Endodermal cell (in vitro differentiated cells): Measurements from ENCODE around the gene SOX6. TPM values are rescaled to one million over a fixed set of nuclear protein-coding genes. Genes with fewer than 3 reads are reported as not detected.

Experiments used
- DNase-seq: peaks from one replicate; pipeline ENCODE4 v3.0.0-alpha.2; 2017
- H3K27ac ChIP-seq: 2 replicates; pipeline ENCODE4 v1.5.1; 2013; ENCODE audit warnings: mild to moderate bottlenecking, low read depth, low read length, moderate library complexity
- H3K27me3 ChIP-seq: 2 replicates; pipeline ENCODE4 v1.6.1; 2013; ENCODE audit warnings: mild to moderate bottlenecking, low read length, moderate library complexity; ENCODE audit not compliant: insufficient read depth, control insufficient read depth, poor library complexity, severe bottlenecking
- H3K36me3 ChIP-seq: 2 replicates; pipeline ENCODE4 v1.7.0; 2013; ENCODE audit warnings: mild to moderate bottlenecking, low read length, moderate library complexity; ENCODE audit not compliant: control insufficient read depth, insufficient read depth
- H3K4me1 ChIP-seq: one replicate; pipeline ENCODE4 v1.7.0; 2013; ENCODE audit warnings: low read length; ENCODE audit not compliant: control insufficient read depth, insufficient read depth
- H3K4me3 ChIP-seq: 2 replicates; pipeline ENCODE4 v1.5.1; 2013; ENCODE audit warnings: mild to moderate bottlenecking, low read length, moderate library complexity
- H3K9ac ChIP-seq: 2 replicates; pipeline ENCODE4 v1.6.1; 2013; ENCODE audit warnings: mild to moderate bottlenecking, low read length, moderate library complexity; ENCODE audit not compliant: poor library complexity, severe bottlenecking; ENCODE audit errors: extremely low read depth
- H3K9me3 ChIP-seq: 2 replicates; pipeline ENCODE4 v1.6.1; 2013; ENCODE audit warnings: mild to moderate bottlenecking, low read length, moderate library complexity; ENCODE audit not compliant: control insufficient read depth
- H3K27ac Mint-ChIP-seq: 2 replicates; pipeline ENCODE4 v1.8.0; 2020; ENCODE audit warnings: mixed read lengths
- H3K27me3 Mint-ChIP-seq: 2 replicates; pipeline ENCODE4 v1.8.0; 2021; ENCODE audit warnings: mild to moderate bottlenecking, mixed read lengths; ENCODE audit not compliant: insufficient read depth
- H3K36me3 Mint-ChIP-seq: 2 replicates; pipeline ENCODE4 v1.8.0; 2020; ENCODE audit warnings: low read depth, mixed read lengths
- H3K4me1 Mint-ChIP-seq: 2 replicates; pipeline ENCODE4 v1.8.0; 2020; ENCODE audit warnings: mixed read lengths
- H3K4me3 Mint-ChIP-seq: 2 replicates; pipeline ENCODE4 v1.8.0; 2020; ENCODE audit warnings: mild to moderate bottlenecking, moderate library complexity, mixed read lengths
- H3K9me3 Mint-ChIP-seq: 2 replicates; pipeline ENCODE4 v1.8.0; 2020; ENCODE audit warnings: mild to moderate bottlenecking, mixed read lengths
- WGBS, 2 experiments: methylation state at CpG; one replicate each; pipeline versions ENCODE4 v1.1.5 to v1.1.7; 2013; ENCODE audit warnings: missing lambda C conversion rate in 2 of 2, mixed read lengths in 1 of 2; ENCODE audit not compliant: insufficient coverage in 1 of 2, insufficient read length in 1 of 2; 5-methylcytosine and 5-hydroxymethylcytosine counted together
- total RNA-seq, 2 donors: library from RNA; stranded (reverse); fragmentation: NEBNext Ultra II Directional in 1 of 2; extraction: Animal tissue kit (Norgen Biotek cat#: 25700) in 1 of 2; gene quantifications; 2 replicates in 1 of 2; 3 replicates in 1 of 2; pipeline ENCODE4 v1.2.1, GENCODE V29; 2021
- TF ChIP-seq, protein P1 (sequence below): fragments of 200-600 bp; sonication (generic); conservative IDR thresholded peaks from 2 replicates; pipeline ENCODE4 v1.5.0; 2021; ENCODE audit warnings: antibody characterized with exemption, mild to moderate bottlenecking

SOX6 gene
- total RNA-seq, 2 donors from 2014 or later: 0.13 to 0.20 TPM

- TF ChIP-seq, protein P1, sequence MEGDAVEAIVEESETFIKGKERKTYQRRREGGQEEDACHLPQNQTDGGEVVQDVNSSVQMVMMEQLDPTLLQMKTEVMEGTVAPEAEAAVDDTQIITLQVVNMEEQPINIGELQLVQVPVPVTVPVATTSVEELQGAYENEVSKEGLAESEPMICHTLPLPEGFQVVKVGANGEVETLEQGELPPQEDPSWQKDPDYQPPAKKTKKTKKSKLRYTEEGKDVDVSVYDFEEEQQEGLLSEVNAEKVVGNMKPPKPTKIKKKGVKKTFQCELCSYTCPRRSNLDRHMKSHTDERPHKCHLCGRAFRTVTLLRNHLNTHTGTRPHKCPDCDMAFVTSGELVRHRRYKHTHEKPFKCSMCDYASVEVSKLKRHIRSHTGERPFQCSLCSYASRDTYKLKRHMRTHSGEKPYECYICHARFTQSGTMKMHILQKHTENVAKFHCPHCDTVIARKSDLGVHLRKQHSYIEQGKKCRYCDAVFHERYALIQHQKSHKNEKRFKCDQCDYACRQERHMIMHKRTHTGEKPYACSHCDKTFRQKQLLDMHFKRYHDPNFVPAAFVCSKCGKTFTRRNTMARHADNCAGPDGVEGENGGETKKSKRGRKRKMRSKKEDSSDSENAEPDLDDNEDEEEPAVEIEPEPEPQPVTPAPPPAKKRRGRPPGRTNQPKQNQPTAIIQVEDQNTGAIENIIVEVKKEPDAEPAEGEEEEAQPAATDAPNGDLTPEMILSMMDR: no peak
- WGBS, 2 experiments: 84 to 100% methylated on average over 1 to 3 of the region's 3 CpGs
- Mint-ChIP-seq H3K36me3 (no peaks in the 10 kb centered on the region), H3K4me3 (no peak overlapping the region), H3K27me3 (peaks cover 88% of the 10 kb centered on the region), H3K4me1 (peaks cover 3% of the 10 kb centered on the region), H3K27ac (no peak overlapping the region), H3K9me3 (no peaks in the 10 kb centered on the region)
- Histone ChIP-seq H3K4me3 (no peak overlapping the region), H3K9me3 (no peaks in the 10 kb centered on the region), H3K27ac (no peak overlapping the region), H3K36me3 (no peaks in the 10 kb centered on the region), H3K27me3 (peaks cover 67% of the 10 kb centered on the region), H3K9ac (no peak overlapping the region), H3K4me1 (no peaks in the 10 kb centered on the region)
- no peak for DNase-seq
These were observed 365.1 kb downstream of the SOX6 start for GRCh38 chr11:15991215-15991614.

DNA sequence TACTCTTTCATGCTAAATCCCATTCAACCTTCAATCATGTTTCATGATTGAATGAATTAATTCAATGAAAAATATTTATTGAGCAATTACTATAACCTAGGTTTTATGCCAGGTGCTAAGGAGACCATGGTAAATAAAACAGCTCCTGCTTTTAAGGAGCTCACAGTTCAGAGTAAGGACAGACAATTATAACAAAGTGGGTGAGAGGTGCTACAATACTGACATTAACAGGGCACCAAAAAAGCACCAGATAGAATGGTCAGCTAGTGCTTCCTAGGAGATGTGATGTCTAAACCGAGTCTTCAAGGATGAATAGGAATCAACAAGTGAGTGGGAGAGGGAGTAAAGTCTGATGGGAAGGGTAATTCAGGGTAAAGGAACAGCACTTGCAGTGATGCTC lies 366.7 kb downstream of the SOX6 start:
- Histone ChIP-seq H3K9me3 (no peaks in the 10 kb centered on the region), H3K4me3 (no peak overlapping the region), H3K4me1 (no peaks in the 10 kb centered on the region), H3K36me3 (no peaks in the 10 kb centered on the region), H3K27me3 (peaks cover 52% of the 10 kb centered on the region), H3K9ac (no peak overlapping the region), H3K27ac (no peak overlapping the region)
- H3K9me3 Mint-ChIP-seq: no peaks in the 10 kb centered on the region
- H3K4me1 Mint-ChIP-seq: peaks cover 3% of the 10 kb centered on the region
- DNase-seq: no peak
- H3K27ac Mint-ChIP-seq: no peak overlapping the region
- H3K36me3 Mint-ChIP-seq: no peaks in the 10 kb centered on the region
- H3K4me3 Mint-ChIP-seq: no peak overlapping the region
- TF ChIP-seq, protein P1: no peak
- 64 to 91% methylated on average over 1 of the region's 1 CpG for WGBS, 2 experiments
- peaks cover 83% of the 10 kb centered on the region for H3K27me3 Mint-ChIP-seq

DNA sequence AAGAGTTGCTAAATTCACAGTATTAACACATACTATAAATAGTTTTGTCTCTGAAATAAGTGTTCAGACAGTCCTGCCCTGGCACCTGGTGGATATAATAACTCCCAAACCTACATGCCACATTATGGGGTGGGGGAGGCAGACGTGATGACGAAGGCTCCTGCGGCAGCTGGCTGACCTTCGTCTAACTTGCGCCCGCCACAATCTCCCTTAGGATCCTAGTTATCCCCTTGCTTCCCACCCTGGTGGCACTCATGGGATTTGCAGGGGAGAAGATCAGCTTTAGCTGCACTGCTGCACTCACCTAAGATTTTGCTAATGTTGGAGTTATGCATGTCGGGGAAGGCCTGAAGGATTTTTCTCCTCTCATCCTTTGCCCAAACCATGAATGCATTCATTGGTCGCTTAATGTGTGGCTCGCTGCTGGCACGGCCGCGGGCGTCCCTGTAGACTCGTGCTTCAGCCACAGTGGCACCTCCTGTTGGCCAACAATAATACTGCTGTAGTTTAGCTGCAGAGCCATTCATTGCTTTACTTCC lies 367.6 kb downstream of the SOX6 start:
- Mint-ChIP-seq H3K27me3 (peaks cover 74% of the 10 kb centered on the region), H3K4me1 (peaks cover 3% of the 10 kb centered on the region), H3K9me3 (no peaks in the 10 kb centered on the region), H3K27ac (no peak overlapping the region), H3K36me3 (no peaks in the 10 kb centered on the region), H3K4me3 (peak overlapping the region; percentile 44)
- no peaks in the 10 kb centered on the region for H3K36me3 ChIP-seq
- H3K27ac ChIP-seq: no peak overlapping the region
- peaks cover 42% of the 10 kb centered on the region for H3K27me3 ChIP-seq
- no peak overlapping the region for H3K4me3 ChIP-seq
- H3K4me1 ChIP-seq: no peaks in the 10 kb centered on the region
- no peaks in the 10 kb centered on the region for H3K9me3 ChIP-seq
- DNase-seq: peak; percentile 88
- H3K9ac ChIP-seq: no peak overlapping the region
- TF ChIP-seq, protein P1: peak; percentile 96
- 42 to 48% methylated on average over 7 to 14 of the region's 14 CpGs for WGBS, 2 experiments
